Urothelium cell line (cell line): ENCODE measurements around the gene FRMD5.
A peak's percentile ranks its signal among the peaks of the same experiment; 100 is the strongest.
"Not testable (repeated sequence)": the region's sequence is repeated elsewhere in the genome, so short reads cannot be mapped to it uniquely, and the experiment has no call there.

Experiments used
- DNase-seq: peaks from one replicate; pipeline ENCODE4 v3.0.0; 2011; ENCODE audit warnings: low spot score, mixed read lengths
- FAIRE-seq: peaks from 2 replicates; lab custom pipeline; 2011; peaks lifted over from hg19 to GRCh38; lab: Jason Lieb, UNC

The FRMD5 gene

DNA sequence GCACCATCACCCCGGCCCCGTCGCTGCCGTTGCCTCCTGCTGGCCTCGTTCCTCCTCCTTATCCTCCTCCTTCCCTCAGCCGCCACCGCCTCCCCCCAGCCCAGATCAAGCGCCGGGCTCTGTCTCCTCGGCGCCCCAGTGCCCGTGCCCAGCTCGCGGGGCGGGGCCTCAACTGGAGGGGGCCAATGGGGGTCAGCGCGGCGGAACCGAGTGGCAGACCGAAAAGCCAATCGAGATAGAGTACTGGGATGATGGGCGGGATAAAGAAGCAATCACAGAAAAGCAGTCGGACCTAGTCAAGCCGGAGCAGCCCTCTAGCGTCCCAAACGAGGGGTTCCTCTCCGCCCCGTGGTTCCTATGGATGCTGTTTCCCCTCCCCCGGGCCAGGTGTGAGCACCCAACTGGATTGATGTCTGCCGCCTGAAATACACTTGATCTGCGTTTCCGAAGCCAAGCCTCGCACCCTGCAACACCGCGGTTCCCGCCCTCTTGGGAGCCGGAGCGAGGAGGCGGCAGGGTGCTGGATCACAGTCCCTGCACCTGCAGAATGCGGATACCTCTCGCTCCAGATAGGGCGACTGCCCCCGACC is at the start of gene FRMD5:
FRMD5 (minus strand) TSS at position 121 of the 590 bp plus-strand sequence.
- DNase-seq (peak; percentile 97), FAIRE-seq (peak; percentile 89)

DNA sequence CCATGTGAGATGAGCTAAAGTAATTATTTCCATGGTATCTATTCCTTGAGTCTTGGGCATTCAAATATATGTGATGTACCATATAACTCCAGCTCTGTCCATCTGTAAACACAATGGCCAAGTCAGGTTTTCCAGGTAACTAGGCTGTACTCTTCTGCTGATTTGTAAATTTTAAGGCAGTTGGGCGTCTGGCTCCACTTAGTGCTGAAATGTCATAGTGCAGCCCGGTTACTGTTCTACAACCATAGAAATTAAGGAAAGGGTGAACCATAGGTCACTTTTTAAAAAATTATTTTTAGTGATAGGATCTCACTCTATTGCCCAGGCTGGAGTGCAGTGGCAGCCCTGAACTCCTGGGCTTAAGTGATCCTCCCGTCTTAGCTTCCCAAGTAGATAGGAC is 48.8 kb upstream of the FRMD5 start:
- no peak for FAIRE-seq
- DNase-seq: no peak

DNA sequence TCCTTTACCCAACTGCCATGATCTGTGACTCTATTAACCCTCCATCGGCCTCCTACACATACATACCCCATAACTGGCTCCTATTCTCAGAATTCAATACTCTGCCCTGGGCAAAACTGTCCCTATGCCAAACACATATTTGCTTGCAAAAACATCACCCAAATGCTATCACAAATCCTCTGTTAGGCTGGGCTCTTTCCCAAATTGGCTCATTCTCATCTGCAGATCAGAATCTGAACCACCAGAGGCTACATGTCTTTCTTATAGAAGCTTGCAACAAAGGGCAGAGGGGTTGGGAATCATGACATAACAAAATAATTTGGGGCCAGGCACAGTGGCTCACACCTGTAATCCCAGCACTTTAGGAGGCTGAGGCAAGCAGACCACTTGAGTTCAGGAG is 48.1 kb upstream of the FRMD5 start:
- DNase-seq (no peak), FAIRE-seq (no peak)

DNA sequence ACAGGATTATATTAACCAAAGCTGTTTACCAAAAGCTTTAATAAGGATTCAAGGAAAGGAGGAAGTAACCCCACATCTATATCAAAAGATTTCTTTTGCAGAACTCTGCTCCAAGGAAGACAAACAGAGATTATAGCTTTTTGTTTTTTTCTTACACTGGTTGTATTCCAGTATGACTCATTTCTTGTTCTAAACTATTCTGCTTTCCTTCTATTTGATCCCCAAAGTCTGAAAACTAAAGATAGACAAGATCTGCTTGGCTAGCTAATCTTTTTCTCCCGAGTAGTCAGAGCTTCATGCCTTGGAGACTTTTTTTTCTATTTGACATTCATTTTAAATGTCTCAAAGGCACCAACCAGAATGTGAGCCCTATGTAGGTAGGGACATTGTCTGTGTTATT is 36.8 kb upstream of the FRMD5 start:
- DNase-seq (no peak), FAIRE-seq (no peak)

DNA sequence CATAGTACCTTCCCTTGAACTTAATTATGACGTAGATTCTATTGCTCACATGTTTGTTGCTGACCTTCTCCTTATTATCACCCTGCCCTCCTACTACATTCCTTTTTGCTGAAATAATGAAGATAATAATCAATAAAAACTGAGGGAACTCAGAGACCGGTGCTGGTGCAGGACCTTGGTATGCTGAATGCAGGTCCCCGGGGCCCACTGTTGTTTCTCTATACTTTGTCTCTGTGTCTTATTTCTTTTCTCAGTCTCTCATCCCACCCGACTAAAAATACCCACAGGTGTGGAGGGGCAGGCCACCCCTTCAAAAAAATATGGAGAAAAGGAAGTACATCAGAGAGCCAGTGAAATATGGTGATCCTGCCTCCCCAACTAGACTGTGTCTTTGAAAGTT is 34.2 kb upstream of the FRMD5 start:
- not testable (repeated sequence) for FAIRE-seq, DNase-seq

DNA sequence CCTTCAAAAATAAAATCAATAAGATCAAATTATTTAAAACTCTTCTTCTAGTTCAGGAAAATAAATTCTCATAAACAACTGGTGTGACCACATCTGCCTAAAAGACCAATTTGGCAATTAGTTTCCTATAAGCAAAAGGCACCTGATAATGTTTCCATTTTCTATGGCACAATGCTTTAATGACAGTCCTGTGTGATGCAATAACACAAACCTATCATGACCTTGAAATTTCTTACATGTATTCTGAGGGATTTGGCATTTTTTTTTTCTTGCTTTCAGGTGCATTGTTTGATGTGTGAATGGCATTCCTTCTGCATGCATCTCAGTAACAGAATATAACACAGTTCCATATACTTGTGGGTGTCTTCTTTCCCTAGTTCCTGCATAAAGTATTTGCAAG is 32.5 kb upstream of the FRMD5 start:
- no peak for FAIRE-seq

DNA sequence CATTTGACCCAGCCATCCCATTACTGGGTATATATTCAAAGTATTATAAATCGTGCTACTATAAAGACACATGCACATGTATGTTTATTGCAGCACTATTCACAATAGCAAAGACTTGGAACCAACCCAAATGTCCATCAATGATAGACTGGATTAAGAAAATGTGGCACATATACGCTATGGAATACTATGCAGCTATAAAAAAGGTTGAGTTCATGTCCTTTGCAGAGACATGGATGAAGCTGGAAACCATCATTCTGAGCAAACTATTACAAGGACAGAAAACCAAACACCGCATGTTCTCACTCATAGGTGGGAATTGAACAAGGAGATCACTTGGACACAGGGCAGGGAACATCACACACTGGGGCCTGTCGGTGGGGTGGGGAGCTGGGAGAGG is 31.9 kb upstream of the FRMD5 start:
- not testable (repeated sequence) for DNase-seq, FAIRE-seq

More for the DNA sequence above, 32.5 kb upstream of the FRMD5 start:
- no peak for DNase-seq

DNA sequence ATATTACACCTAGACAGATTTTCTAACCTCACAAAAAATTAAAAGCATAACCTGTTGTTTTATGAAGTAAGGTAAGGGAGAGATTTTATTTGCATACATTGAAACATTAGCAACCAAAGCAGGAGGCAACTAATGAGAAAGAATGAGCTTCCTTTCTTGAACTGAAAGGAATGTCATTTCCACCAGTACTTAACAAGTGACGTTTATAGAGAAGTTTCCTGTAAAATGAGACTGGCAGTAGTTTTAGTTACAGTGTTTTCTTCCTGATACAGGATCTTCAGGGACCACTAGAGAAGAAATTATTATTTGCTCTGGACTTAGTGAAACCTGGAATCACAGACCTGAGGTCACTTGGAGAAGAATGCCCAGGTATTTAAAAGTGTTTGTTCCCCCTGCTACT is 27.4 kb upstream of the FRMD5 start:
- FAIRE-seq (no peak), DNase-seq (no peak)

DNA sequence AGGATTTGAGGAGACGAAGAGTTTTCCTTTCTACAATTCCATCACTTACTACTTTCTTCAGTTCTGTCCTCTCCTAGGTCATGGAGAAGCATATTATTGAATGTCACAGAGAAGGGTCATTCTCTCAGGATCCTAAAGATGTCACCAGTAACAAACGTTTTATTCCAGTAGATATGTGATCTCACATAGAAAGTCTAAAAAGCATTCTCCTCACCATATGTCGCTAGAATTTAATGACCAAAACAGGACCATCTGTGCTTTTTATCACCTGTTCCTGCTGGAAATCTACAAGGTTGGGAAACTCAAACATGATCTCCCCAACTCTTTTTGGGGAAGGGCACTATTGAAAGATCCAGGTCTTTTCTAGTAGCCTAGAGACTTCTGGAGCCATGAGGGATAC is 24.0 kb upstream of the FRMD5 start:
- FAIRE-seq (no peak), DNase-seq (no peak)

DNA sequence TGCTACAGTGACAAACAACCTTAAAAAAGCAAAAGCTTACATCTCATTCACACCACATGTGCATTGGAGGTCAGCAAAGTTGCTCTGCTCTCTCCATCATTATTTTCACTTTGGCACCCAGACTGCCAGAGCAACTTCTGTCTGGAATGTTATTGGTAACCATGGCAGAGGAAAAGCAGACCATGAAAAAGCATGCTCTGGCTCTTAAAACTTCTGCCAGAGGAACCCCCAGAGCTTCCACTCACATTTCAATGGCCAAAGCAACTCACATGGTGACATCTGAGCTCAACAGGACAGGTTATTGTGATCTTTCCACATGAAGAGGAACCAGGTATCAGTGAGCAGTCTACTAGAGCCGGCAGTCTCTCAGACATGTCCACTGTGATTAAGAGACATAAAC is 21.9 kb upstream of the FRMD5 start:
- FAIRE-seq: no peak
- DNase-seq: no peak

DNA sequence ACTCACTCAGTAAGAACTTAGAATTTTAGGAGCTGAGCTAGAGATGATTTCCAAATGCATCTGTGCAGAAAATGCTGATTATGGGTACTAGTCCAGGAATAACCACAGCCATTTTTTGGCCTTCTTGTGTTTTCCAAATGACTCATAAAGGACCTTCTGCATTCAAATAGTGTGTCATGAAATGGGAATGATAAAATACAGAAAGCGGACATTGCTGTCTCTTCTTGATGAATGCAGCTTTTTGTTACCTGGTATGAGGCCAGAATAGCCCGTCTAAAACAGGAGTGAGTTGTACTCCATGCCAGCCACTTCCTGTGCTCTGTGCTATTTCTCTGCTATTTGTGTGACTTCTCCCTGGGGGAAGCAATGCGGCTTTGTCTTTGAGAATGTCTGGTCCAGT is 20.5 kb upstream of the FRMD5 start:
- DNase-seq: peak; percentile 74
- FAIRE-seq: no peak

DNA sequence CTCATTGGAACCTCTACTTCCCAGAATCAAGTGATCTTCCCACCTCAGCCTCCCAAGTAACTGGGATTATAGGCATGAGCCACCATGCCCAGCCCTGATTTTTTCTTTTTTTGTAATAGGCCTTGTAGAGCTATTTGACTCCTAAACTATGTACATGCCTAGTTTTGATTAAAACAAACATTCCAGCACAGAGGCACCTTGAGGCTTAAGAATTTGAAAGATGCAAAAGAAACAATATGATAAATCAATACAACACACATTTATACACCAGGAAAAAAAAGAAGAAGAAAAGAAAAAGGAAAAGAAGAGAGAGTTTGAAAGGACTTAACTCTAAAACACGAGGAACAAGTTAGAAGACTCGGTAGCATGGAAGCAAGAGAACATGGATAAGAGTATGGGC is 13.9 kb upstream of the FRMD5 start:
- DNase-seq (no peak), FAIRE-seq (no peak)

DNA sequence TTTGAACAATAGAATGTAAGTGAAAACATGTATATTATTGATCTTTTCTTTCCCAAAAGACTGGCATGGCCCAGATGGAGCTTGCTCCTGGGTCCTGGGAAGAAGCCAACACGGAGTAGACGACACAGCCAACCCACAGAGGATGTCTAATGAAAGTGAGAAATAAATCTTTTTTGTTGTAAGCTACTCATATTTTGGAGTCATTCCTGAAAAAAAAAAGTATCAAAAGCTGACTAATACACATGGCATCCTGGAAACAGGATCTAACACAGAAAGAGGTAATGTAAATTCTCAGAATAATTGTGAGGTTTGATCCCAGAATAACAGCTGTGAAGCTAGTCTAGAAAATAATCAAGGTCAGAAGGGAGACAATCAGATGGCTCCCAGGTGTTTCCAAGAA is 12.6 kb upstream of the FRMD5 start:
- DNase-seq: peak; percentile 75
- FAIRE-seq: no peak

DNA sequence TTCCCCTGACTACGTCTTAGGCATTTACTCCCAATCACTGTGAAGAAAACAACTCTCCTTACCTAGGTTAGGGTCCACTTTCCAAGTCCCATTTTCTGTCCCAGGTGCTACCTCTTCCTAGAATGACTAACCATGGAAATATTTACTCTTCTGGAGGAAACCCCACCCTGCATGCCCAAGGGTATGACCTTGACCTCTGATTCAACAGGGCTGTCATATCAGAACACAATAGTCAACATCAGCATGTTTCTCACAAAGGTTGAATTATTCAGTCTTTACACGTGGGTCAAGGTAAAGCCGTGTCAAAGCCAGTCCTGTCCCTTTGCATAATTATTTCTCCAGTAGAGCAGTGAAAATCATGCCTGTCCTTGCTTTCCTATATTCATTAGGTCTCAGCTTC is 4.3 kb upstream of the FRMD5 start:
- no peak for FAIRE-seq
- DNase-seq: peak; percentile 53

DNA sequence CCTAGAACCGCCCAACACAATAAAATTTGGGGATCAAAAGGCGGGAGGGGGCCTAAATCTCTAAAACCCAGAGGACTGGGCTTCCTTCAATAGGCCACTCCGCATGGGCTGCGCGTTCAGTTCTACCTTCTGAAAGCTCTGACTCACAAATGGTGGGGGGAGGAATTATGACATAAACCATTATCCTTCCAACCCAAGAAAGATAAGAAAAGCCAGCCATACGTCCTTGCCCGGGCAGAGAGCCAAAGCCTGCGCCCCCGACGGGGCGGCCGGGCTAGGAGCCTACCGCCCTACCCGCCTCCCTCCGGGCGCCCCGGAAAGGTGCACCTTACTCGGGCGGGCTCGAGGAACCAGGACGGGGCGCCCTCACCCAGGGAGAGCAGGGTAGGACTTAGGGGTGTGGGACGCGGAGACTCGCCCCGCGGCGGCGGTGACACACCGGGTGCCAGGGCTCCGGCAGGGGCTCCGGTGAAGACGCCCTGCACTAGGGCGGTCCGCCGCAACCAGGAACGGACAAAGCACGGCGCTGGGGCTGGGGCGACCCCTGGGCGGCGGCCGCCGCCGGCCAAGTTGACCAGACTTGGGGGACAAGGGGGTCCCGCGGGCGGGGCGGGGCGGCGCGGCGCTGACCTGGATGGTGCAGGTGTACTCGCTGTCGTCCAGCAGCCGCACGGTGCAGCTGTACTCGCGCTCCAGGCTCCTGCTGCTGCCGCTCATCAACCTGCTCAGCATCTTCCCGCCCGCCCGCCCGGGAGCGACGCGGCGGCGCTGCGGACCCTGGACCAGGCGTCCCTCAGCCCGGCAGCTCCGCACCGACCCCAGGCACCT is 534 bp downstream of the FRMD5 start:
- FAIRE-seq (peak; percentile 5), DNase-seq (peak; percentile 45)

DNA sequence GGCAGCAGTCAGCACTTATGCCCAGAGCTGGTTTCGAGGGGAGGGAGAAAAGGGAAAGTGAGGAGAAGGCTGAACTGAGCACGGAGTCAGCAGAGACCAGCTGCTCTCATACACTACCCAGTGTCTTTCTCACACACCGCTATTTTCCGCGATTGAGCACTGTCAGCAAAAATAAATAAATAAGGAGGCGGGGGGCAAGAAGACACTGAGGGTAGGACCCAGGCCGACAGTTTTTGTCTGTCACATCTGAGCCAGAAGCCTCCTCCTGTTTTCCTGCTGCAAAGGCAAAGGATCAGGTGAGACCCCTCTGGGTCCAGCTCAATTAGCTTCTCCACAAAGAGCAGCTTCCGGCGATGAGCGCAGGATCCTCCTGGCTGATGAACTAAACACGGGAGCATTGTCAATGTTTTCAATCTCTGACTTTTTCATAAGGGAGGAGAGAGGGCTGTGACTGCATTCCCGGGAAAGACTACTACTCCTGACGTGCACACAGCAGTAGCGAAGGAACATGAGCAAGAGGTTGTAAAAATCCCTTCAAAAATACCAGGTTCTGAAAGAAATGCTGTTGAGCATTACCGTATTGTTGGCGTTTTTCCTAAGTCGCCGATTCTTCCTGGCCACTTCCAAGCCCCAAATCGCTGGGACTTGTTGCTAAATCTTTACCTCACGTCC is 1.3 kb downstream of the FRMD5 start:
- DNase-seq (peak; percentile 23), FAIRE-seq (no peak)

DNA sequence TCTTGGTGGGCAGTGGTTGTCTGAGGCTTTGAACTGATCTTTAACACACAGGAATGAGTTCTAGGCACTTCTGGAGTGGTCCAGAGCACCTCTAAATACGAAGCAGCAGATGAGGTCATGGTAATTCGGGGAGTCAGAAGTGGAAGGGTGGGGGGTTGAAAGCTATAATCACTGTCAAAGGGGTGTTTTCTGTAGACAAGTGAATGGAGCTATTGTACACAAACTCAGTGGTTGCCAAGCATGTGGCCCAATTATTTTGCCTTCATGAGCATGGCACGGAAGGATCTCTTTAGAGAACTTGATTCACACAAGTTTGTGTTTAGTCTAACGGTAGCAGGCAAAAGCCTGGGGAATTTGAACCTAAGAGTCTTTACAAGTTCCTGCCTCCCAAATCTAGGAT is 6.3 kb downstream of the FRMD5 start:
- FAIRE-seq (no peak), DNase-seq (no peak)

DNA sequence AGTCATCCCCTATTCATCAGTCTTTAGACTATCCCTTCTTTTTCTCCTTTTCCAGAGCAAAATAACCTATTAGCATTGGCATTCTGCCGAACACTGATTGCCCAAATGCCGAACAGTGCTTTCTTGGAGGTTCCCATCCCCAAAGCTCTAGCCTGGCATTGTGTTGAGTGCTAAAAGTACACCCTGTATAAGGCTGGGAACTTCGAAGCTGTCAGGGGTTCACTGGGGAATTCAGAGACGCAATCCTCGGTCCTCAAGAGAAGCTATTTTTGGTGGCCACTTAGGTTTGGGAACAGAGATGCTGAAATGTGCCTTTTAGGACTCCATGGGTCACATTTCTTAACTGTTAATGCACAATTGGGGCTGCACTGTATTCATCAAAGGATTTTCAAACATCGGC is 8.4 kb downstream of the FRMD5 start:
- no peak for FAIRE-seq

DNA sequence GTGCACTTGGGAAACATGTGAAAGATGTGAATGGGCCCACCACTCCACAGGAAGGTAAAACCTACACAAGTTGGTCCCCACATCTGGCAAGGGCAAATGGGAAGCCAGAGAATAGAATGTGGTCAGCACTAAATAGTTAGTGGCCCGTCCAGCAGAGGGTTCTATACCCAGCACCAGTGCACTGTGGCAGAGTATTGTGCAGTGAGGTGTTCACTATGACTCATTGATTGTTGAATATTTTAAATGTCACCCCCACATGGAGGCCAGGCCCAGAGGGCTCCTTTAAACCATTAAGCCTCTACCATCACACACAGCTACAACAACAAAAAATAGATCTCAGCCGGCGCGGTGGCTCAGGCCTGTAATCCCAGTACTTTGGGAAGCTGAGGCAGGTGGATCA is 11.7 kb downstream of the FRMD5 start:
- no peak for FAIRE-seq

More for the DNA sequence above, 8.4 kb downstream of the FRMD5 start:
- DNase-seq: no peak

DNA sequence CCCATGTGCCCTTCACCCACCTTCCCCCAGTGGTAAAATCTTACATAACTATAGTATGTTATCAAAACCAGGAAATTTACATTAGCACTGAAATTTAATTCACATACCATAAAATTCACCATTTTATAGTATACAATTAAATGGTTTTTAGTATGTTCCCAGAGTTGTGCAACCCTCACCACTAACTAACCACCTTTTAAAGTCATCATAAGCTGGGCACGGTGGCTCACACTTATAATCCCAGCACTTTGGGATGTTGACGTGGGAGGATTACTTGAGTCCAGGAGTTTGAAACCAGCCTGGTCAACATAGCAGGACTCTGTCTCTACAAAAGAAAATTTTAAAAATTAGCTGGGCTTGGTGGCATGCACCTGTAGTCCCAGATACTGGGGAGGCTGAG is 13.7 kb downstream of the FRMD5 start:
- DNase-seq: no peak
- FAIRE-seq: no peak

More for the DNA sequence above, 11.7 kb downstream of the FRMD5 start:
- no peak for DNase-seq

DNA sequence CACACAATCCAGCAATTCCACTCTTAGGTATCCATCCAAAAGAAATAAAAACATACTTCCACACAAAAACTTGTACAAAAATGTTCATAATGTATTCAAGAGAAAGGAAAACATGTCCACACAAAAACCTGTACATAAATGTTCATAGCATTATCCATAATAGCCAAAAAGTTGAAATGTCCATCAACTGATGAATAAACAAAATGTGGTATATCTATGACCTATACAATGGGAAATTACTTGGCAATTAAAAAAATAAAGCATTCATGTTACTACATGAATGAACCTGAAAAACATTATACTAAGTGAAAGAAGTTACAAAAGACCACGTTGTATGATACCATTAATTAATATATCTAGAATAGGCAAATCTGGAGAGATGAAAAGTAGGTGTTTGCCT is 17.9 kb downstream of the FRMD5 start:
- DNase-seq (no peak), FAIRE-seq (no peak)

DNA sequence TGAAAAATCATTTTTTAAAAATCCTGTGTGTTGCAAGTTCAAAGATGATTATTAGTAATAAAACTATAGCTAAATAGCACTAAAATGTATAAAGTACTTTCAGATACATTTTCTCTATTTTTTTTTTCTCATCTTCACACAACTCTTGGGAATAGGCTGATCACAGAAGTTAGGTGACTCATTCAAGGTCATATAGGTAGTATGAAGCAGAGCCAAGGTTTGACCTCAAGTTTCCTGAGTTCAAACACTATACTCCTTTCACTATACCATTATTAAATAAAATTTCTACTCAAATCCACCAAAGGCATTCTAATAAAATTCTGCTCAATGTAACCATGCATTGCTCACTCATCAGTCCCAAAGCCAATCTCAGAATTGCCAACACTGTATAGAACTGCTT is 21.3 kb downstream of the FRMD5 start:
- no peak for FAIRE-seq
- no peak for DNase-seq
